A172 (cell line): ENCODE results near the gene SYK. TPM values are rescaled to one million over a fixed set of nuclear protein-coding genes. Genes with fewer than 3 reads are reported as not detected.

Experiments
- DNase-seq: peaks from one replicate; pipeline ENCODE4 v3.0.0-alpha.2; 2015; ENCODE audit warnings: low spot score
- total RNA-seq: library from RNA; depleted of rRNA; stranded (reverse); fragments of >200 nt; shearing (Covaris generic); gene quantifications from 2 replicates; pipeline ENCODE4 v1.2.3, GENCODE V29; 2014

Gene SYK
- total RNA-seq, 1 experiment from 2014 or later, result not detected

GRCh38 chr9:90848866-90849265 is 47.2 kb downstream of the SYK start:
- DNase-seq, result no peak

- no peak for DNase-seq
Measured at GRCh38 chr9:90851444-90851843, 49.8 kb downstream of the SYK start.

GRCh38 chr9:90853945-90854344 is 52.3 kb downstream of the SYK start:
- DNase-seq, result no peak

GRCh38 chr9:90854637-90855175 is 53.1 kb downstream of the SYK start:
- peak; percentile 59 for DNase-seq

- DNase-seq, result no peak
Measured at GRCh38 chr9:90855208-90855902, 53.7 kb downstream of the SYK start.

GRCh38 chr9:90857091-90857490 is 55.5 kb downstream of the SYK start:
- no peak for DNase-seq

GRCh38 chr9:90857855-90858254 is 56.2 kb downstream of the SYK start:
- no peak for DNase-seq

GRCh38 chr9:90858457-90858901 is 56.9 kb downstream of the SYK start:
- DNase-seq, result no peak

DNA sequence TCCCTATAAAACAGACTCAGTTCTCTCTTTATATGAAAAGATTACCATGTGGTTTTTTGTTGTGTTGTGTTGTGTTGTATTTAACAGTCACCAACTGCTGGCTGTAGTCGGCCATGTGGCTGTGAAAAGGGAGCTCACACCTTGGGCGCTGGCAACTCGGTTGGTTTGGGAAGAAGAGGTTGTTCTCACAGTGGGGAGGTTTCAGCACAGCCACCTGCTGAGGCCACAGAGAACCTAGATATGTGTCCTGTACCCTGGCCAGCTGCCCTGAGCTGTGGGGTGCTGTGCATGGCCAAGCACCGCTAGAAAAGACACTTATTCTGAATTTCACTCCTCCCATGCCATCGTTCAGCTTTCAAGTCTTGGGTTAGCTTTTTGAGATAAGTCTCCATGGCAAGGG is 58.8 kb downstream of the SYK start:
- no peak for DNase-seq

GRCh38 chr9:90860826-90861225 is 59.2 kb downstream of the SYK start:
- no peak for DNase-seq

- DNase-seq, result no peak
Measured at GRCh38 chr9:90861380-90861779, 59.8 kb downstream of the SYK start.

- DNase-seq, result no peak
Measured at GRCh38 chr9:90861826-90862740, 60.5 kb downstream of the SYK start.

DNA sequence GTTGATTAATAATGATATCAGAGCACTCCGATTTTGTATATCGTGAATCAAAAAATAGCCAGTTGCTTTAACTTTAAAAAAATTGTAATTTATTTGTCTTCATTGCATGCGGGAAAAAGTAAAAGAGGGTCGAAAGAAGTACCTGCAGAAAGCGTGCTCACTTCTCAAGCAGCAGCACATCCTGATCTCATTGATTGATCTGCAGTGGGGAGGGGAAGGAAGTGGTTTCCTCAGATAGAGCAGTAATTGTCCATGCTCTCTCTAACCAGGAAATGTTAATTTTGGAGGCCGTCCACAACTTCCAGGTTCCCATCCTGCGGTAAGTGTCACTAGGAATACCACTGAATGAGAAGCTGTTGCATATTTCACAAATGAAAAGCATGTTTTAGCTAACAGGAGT is 63.2 kb downstream of the SYK start:
- DNase-seq, result no peak

- DNase-seq, result no peak
Measured at GRCh38 chr9:90867101-90867500, 65.5 kb downstream of the SYK start.

DNA sequence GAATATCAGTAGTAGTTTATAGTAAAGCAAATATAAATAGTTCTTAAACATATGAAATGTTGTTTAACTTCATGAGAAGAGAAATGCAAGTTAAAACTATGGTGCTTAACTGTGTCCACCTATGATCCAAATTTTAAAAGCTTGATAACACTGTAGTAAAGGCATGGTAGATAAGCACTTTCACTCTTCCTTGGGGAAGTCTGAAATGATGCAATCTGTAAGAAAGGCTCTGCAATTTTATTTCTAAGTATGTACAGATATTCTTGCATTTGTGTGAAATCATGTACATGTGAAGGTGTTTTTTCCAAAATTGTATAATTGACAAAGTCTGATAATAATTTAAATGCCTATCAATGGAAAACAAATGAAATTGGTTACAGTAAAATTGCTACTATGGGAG is 66.9 kb downstream of the SYK start:
- DNase-seq, result no peak

- no peak for DNase-seq
Measured at GRCh38 chr9:90869361-90869760, 67.7 kb downstream of the SYK start.

GRCh38 chr9:90870621-90871326 is 69.2 kb downstream of the SYK start:
- peak; percentile 59 for DNase-seq

DNA sequence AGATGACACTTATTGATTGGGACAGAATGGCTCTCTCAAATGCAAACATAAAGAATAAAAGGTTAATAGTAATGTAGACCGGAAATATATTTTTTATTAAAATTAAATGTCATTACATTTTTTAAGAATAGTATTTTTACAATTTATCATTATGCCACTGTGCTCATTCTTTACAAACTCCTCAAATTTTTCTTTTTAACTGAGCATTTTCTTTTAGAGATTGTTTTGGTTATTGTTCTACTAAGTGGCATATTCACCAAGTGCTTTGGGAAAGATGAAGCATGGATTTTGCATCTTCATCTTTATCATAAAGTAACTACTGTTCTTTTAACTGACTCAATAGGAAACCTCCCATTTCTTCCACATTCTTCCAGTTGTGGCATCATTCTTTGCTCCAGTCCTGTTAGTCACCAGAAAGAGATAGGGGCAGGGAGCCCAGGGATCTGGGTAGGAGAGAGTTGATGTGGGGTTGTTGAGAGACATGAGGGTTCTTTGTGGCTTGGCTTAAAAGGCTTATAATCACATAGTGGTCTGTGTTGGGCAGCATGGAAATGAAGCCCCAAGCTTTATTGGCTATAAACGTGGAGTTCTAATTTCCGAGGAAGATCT is 69.8 kb downstream of the SYK start:
- DNase-seq, result no peak

DNA sequence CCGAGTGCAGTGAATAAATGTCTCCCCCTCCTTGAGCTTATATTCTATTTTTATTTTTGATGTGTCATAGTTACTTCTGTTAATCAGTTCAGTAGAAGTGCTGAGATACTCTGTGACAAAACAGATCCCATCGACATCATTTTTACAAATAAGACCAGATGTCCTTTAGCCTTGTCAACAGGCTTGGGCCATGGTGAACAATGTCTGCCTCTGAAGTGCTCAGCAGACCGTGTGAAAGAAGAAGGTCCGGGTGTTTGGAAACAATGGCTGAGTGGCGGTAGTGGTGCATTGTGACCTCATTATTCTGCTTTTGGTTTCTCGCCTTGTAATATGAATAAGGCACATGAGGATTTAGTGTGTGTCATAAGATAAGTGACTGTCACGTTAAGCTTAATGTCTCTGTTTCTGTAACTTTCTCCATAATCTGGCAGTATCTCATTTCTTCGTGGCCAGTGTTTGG is 71.2 kb downstream of the SYK start:
- DNase-seq, result no peak

- no peak for DNase-seq
Measured at GRCh38 chr9:90873422-90873821, 71.8 kb downstream of the SYK start.

GRCh38 chr9:90874194-90874593 is 72.6 kb downstream of the SYK start:
- DNase-seq, result no peak

GRCh38 chr9:90878562-90878961 is 76.9 kb downstream of the SYK start:
- DNase-seq, result no peak
